Neuron (in vitro differentiated cells): ENCODE measurements around the gene GBX1.

Experiments
- H2AFZ ChIP-seq: one replicate; pipeline ENCODE4 v1.6.1; 2013; ENCODE audit warnings: low read depth, mild to moderate bottlenecking, inconsistent platforms, low read length, moderate library complexity
- H3K27me3 ChIP-seq: one replicate; pipeline ENCODE4 v1.6.1; 2013; ENCODE audit warnings: low read length; ENCODE audit not compliant: insufficient read depth
- H3K36me3 ChIP-seq: one replicate; pipeline ENCODE4 v1.6.1; 2013; ENCODE audit warnings: low read length; ENCODE audit not compliant: insufficient read depth
- H3K4me1 ChIP-seq: one replicate; pipeline ENCODE4 v1.6.1; 2013; ENCODE audit warnings: low read length; ENCODE audit not compliant: insufficient read depth
- H3K4me3 ChIP-seq: 2 replicates; pipeline ENCODE4 v1.5.1; 2013; ENCODE audit warnings: mild to moderate bottlenecking, low read length, moderate library complexity
- H3K9me3 ChIP-seq: one replicate; pipeline ENCODE4 v1.6.1; 2013; ENCODE audit warnings: low read length

The GBX1 gene

DNA sequence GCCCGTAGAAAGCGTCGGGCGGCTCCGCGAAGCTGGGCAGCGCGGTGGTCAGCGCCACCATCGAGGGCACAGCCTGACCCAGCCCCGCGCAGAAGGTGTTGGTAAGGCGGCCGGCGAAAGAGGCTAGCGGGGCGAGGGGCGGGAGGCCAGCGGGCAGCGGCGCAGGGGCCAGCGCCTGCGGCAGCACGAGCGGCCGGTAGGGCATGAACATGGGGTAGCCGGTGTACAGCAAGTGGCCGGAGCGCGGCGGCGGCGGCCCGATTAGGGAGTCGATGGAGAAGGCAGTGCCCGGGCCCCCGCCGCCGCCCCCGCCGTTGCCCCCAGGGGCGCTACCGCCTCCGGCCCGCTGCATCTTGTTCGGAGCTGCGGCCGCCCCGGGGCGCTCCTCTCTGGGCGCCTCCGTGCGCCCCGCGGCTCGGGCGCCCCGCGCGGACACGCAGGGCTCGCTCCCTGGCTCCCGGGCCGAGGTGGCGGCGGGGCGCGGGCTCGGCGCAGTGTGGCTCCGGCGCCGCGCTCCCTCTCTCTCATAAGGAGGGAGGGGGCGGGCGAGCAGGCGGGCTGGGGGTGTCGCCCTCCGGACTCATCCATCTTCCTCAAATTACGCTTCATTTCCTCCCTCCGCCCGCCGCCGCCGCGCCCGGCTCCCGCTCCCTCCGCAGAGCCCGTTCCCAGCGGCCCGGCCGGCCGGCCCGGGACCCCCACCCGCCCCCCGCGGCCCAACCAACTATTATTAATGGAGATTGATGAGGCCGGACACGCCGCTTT, at the start of gene GBX1:
GBX1 (minus strand) TSS at position 498 of the 765 bp plus-strand sequence; CDS start at position 352, 146 bp downstream.
- H3K4me1 ChIP-seq = peaks cover 8% of the 10 kb centered on the region
- no peaks in the 10 kb centered on the region for H3K36me3 ChIP-seq
- peaks cover 69% of the 10 kb centered on the region for H3K27me3 ChIP-seq
- peak within 1 kb of the TSS; percentile 28 for H3K4me3 ChIP-seq
- H3K9me3 ChIP-seq = no peaks in the 10 kb centered on the region
- peak within 1 kb of the TSS; percentile 4 for H2AFZ ChIP-seq

DNA sequence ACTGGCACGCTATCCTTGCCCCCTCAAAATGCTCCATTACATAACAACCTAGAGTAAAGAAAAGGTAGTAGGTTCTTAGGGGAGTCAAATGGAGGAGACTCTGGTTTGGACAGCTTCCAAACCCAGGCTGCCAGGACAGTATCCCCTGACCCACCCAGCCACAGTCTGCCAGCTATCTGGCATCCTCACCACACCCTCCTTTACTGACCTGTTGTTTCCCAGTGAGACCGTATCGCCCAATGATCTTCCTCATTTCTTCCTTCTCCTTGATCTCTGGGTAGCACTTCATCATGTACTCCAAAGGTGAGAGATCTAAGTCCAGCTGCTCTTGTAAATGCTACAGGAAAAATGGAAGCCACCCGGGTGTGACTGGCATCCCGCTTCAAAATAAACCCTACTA, 47.9 kb upstream of the GBX1 start:
- Histone ChIP-seq H2AFZ (no peak overlapping the region), H3K9me3 (no peaks in the 10 kb centered on the region), H3K36me3 (peaks cover 75% of the 10 kb centered on the region), H3K4me3 (no peak overlapping the region), H3K27me3 (no peaks in the 10 kb centered on the region), H3K4me1 (no peaks in the 10 kb centered on the region)

DNA sequence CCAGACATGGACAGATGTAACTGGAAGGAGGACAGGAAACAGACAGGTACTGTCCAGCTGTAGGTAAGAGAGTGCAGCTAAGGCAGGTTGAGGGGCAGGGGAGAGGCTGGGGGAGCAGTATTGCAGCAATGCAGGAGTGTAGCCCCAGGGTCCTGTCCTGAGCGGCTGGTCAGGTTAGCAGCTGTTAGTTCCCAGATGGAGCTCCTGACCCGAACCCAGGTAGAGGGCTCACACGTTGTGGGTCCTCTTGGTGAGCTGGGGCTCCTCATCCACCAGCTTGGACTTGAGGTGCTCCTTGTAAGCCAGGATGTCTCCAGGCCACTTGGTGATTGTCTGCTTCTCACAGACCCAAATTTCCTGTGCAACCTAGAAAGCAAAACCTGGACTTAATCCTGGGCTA, 46.3 kb upstream of the GBX1 start:
- Histone ChIP-seq H3K4me3 (no peak overlapping the region), H3K27me3 (no peaks in the 10 kb centered on the region), H2AFZ (no peak overlapping the region), H3K36me3 (peaks cover 64% of the 10 kb centered on the region), H3K9me3 (no peaks in the 10 kb centered on the region), H3K4me1 (no peaks in the 10 kb centered on the region)

DNA sequence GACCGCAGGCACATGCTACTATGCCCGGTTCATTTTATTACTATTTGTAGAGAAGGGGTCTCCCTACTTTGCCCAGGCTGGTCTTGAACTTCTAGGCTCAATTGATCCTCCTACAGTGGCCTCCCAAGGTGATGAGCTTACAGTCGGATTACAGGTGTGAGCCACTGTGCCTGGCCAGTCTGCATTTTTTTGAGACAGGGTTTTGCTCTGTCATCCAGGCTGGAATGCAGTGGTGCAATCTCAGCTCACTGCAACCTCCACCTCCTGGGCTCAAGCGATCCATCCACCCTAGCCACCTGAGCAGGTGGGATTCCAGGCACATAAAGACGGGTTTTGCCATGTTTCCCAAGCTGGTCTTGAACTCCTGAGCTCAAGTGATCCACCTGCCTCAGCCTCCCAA, 45.1 kb upstream of the GBX1 start:
- no peaks in the 10 kb centered on the region for H3K4me1 ChIP-seq
- no peaks in the 10 kb centered on the region for H3K9me3 ChIP-seq
- peaks cover 52% of the 10 kb centered on the region for H3K36me3 ChIP-seq
- no peak overlapping the region for H3K4me3 ChIP-seq
- H3K27me3 ChIP-seq = no peaks in the 10 kb centered on the region
- H2AFZ ChIP-seq = no peak overlapping the region

DNA sequence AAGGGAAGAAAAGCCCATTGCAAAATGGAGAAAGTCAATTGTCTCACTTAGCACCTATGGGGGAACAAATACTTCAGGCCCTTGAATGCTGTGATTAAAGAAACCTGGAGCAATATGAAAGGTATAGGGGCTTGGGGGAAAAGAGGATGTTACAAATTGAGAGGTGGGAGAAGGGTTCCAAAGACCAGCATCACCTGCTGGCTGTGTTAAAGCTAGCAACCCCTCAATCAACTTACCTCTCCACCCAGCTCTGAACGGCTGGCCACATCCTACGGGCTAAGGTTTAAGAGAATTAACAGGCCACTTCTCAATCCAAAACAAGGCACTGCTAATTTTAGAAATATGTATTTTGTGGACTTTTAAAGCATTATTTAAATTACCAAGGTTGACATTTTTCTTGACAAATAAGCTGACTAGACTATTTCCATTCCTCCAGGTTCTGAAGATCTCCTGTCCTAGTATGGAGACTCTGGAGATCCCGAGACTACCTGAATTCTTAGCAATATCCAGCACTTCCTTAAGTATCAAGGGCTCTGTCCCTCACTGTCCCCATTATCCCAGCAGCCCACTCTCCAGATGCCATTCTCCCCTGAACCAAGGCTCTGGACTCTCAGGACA, 43.8 kb upstream of the GBX1 start:
- Histone ChIP-seq H3K4me1 (no peaks in the 10 kb centered on the region), H3K4me3 (no peak overlapping the region), H3K27me3 (peaks cover 7% of the 10 kb centered on the region), H3K9me3 (no peaks in the 10 kb centered on the region), H3K36me3 (peaks cover 39% of the 10 kb centered on the region), H2AFZ (no peak overlapping the region)

DNA sequence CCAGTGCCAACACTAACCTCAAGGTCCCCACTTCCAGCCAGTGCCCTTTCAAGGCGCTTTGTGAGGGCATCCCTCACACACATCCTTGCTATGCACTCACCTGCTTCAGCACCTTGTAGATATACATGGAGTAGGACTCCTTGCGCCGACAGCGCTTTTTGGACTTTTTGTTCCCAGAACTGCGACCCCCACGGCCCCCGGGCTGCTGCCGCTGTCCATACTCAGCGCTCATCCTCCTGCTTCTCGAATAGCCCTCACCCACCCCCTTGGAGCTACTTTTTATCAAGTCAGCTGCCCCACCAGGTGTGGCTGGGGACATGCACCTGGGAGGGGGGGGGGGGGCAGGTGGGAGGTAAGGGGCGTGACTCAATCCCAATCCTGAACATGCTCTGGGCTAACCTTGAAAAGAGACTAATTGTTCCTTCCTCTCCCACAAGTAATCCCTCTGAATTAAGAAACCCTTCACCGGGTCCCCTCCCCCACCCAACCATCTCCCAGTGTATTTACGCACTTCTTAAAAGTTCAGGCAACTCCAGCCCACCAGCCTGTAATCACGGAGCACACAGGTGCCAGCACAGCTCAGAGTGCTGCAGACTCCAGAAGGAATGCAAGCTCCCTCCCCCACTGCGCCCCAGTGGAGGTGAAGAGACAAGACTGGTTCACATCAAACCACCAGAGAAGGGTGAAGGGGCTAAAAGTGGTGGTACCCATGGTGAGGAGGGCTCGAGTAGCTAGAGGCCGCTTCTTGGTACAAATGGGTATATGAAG, 42.8 kb upstream of the GBX1 start, which contains the start of gene H2BK1:
H2BK1 (minus strand) TSS at position 402 of the 768 bp plus-strand sequence; CDS start at position 232, 170 bp downstream.
- no peaks in the 10 kb centered on the region for H3K4me1 ChIP-seq
- no peaks in the 10 kb centered on the region for H3K9me3 ChIP-seq
- no peak within 1 kb of the TSS for H3K4me3 ChIP-seq
- H2AFZ ChIP-seq = no peak within 1 kb of the TSS
- H3K27me3 ChIP-seq = peaks cover 16% of the 10 kb centered on the region
- peaks cover 29% of the 10 kb centered on the region for H3K36me3 ChIP-seq

DNA sequence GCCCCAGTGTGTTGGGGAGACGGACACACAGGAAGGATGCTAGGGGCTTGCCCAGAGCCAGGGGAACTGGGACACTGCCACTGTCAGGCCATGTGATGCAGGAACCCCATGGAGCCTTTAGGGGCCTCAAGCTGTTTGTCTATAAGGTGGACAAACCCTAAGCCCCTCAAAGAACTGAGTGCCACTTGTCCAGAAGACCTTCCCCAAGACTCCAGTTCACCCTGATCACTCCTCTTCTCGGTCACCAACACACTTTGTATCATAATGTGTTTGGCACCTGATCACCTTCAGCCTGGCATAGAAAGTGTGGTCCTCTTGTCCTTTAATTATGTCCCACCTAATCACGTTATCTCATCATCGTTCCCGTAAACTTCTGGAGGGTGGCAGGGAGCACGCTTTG, 42.1 kb upstream of the GBX1 start:
- Histone ChIP-seq H3K4me3 (no peak overlapping the region), H3K4me1 (no peaks in the 10 kb centered on the region), H3K36me3 (peaks cover 22% of the 10 kb centered on the region), H3K27me3 (peaks cover 22% of the 10 kb centered on the region), H3K9me3 (no peaks in the 10 kb centered on the region), H2AFZ (no peak overlapping the region)

DNA sequence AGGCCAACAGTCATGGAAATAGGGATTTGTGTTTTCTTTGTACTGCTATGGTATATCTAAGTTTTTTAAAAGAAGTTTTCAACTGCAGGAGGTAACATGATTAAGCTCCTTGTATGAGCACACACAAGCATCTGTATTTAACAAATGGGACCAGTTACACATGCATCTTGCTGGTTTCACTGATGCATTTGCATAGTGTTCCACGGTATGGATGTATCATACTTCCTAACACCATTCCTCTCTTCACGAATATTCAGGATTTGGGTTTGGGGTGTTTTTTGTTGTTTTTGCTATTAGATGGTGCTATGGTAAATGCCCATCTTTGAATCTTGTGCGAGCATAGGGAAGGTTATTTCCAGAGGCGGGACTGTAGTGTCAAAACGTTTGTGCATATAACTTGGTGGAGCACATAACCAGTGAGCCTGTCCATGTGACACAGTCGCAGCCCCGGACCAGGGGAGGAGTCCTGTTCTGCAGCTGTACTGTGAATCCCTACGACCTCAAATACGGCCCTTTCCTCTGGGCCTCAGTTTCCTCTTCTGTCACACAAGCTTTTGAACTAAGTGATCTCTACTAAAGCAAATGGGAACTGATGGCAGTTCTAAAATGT, 40.9 kb upstream of the GBX1 start:
- peaks cover 10% of the 10 kb centered on the region for H3K36me3 ChIP-seq
- no peak overlapping the region for H3K4me3 ChIP-seq
- no peak overlapping the region for H2AFZ ChIP-seq
- H3K27me3 ChIP-seq = peaks cover 27% of the 10 kb centered on the region
- no peaks in the 10 kb centered on the region for H3K9me3 ChIP-seq
- no peaks in the 10 kb centered on the region for H3K4me1 ChIP-seq

DNA sequence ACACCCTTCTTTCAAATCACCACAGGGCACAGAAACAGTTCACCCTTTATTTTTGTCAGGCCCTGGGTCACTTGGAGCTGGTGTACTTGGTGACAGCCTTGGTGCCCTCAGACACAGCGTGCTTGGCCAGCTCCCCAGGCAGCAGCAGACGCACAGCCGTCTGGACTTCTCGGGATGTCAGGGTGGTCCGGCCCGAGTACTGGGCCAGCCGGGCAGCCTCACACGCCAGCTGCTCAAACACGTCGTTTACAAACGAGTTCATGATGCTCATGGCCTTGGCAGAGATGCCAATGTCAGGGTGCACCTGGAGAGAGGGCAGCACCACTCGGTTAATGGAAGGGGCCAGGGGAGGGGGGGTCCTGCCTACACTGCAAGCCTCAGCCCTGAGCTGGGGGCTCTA, 40.3 kb upstream of the GBX1 start:
- Histone ChIP-seq H3K36me3 (peaks cover 5% of the 10 kb centered on the region), H3K27me3 (peaks cover 32% of the 10 kb centered on the region), H2AFZ (no peak overlapping the region), H3K4me1 (no peaks in the 10 kb centered on the region), H3K9me3 (no peaks in the 10 kb centered on the region), H3K4me3 (no peak overlapping the region)

DNA sequence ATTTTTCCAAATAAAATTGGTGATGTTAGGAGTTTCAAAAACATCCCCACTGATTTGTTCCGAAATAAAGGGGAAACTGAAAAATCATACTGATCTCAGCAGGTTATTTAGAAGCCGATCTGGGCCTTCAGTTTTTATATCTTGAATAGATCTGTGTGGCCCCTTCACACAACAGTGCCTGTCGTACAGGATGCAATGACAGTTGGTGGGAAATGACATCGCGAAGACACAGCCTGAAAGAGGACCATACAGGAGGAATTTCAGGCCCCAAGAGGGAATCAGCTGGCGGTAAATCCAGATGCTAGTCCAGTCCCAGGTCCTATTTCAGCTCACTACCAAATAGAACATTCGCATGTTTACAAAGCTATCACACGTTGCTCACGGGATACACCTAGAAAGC, 39.8 kb upstream of the GBX1 start:
- Histone ChIP-seq H3K36me3 (peaks cover 4% of the 10 kb centered on the region), H3K9me3 (no peaks in the 10 kb centered on the region), H2AFZ (no peak overlapping the region), H3K4me1 (no peaks in the 10 kb centered on the region), H3K4me3 (no peak overlapping the region), H3K27me3 (peaks cover 35% of the 10 kb centered on the region)

DNA sequence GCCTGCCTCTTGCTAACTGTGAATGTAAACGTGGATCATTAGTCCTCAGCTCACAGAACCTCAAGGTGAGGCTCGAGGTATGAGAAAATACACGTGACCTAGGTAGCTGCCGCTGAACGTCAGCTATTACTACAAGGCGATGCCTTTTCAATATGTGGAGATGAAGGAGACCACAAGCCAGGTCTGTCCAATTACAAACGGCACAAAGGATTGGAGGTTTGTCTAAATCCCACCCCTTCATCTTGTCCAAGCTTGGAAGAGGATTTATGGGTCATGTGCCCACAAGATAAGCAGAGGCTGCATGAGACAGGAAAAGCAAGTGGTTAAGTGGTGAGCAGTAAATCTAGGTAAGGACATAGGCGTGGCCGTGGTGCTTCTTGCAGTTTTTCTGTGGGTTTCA, 39.4 kb upstream of the GBX1 start:
- Histone ChIP-seq H3K4me1 (no peaks in the 10 kb centered on the region), H3K4me3 (no peak overlapping the region), H3K9me3 (no peaks in the 10 kb centered on the region), H3K27me3 (peaks cover 35% of the 10 kb centered on the region), H3K36me3 (peaks cover under 1% of the 10 kb centered on the region), H2AFZ (no peak overlapping the region)

DNA sequence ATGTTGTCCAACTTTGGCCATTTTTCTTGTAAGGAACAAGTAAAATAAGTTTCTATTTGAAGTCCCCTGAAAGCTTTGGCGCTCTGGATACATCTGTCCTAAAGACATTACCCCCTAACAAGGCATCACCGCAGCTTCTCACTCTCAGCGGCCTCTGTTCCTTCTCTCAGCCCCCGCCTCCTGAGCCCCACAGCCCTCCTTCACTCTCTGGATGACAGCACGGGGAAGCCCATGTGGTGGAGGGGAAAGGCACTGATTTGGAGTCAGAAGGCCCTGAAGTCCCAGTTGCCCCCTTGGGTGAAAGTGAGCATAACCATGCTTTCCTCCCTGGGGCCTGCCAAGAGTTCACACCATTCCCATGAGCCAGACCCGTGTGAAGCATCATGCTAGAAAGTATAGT, 38.2 kb upstream of the GBX1 start:
- Histone ChIP-seq H2AFZ (no peak overlapping the region), H3K9me3 (no peaks in the 10 kb centered on the region), H3K27me3 (peaks cover 46% of the 10 kb centered on the region), H3K4me1 (no peaks in the 10 kb centered on the region), H3K4me3 (no peak overlapping the region), H3K36me3 (no peaks in the 10 kb centered on the region)
